ENCODE results near the gene CD59.
"Not testable (repeated sequence)": the region's sequence is repeated elsewhere in the genome, so short reads cannot be mapped to it uniquely, and the experiment has no call there.

Gene CD59

DNA sequence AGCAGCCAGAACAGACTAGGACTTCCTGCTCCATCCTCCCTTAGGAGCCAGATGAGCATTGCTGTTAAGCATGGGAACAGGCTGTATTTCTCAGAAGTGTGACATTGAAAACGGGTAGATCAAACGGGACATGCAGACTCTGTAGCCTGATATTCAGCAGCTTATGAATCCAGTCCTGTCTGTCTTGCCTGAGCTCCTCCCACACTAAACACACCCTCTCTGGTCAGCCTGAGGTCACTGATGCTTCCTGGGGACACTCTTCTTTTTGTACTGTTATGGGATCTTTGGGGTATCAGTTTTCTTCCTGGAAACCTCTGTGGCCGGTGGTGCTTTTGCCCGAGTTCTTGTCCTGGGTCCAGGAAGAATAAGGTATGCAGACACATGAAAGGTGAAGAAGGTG lies 71.4 kb downstream of the CD59 start:
- DNase-seq: no peak

DNA sequence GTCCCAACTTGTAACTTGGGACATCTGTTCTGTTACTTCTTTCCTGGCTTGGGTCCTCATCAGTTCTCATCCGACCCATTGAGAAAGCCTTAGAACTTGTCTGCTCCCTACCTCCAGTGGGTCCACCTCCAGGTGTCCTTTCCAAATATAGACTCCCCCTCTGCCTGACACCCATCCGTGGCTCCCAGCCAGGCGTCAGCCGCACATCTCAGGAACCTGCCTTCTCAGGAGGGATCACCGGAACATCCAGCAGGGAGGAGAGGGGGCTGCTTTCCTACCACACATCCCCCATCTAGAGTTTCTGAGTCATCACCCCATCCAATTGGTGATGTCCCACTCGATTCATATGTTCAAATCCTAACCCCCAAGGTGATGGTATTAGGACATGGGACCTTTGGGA lies 72.1 kb downstream of the CD59 start:
- DNase-seq: no peak

- no peak for DNase-seq
These were observed 73.1 kb downstream of the CD59 start for GRCh38 chr11:33663121-33663520.

DNA sequence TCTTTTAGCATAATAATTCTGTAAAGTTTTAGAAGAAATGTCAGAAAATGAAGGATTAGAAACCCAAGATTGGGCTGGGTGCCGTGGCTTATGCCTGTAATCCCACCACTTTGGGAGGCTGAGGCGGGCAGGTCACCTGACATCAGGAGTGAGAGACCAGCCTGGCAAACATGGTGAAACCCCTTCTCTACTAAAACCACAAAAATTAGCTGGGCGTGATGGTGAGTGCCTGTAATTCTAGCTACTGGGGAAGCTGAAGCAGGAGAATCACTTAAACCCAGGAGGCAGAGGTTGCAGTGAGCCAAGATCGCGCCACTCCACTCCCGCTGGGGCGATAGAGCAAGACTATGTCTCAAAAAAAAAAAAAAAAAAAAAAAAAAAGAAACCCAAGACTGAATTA lies 74.7 kb downstream of the CD59 start:
- DNase-seq: not testable (repeated sequence)

DNA sequence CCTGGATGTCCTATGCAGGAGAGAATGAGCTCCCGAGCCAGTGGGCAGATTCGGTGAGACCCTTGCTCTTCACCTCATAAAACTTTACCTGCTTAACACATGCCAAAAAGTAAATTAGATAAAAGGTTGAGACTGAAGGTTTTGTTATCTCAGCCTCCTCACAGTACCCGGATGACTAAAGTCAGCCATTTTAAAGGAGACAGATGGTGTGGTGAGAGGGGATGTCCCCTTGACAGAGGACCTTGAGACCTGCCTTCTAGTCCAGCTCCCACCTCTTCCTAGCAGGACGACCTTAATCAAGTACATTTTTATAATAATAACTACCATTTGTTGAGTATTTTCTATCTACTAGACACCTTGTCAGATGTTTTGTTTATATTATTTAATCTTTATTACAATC lies 75.3 kb downstream of the CD59 start:
- no peak for DNase-seq

GRCh38 chr11:33659370-33660139 lies 76.7 kb downstream of the CD59 start:
- DNase-seq: no peak

DNA sequence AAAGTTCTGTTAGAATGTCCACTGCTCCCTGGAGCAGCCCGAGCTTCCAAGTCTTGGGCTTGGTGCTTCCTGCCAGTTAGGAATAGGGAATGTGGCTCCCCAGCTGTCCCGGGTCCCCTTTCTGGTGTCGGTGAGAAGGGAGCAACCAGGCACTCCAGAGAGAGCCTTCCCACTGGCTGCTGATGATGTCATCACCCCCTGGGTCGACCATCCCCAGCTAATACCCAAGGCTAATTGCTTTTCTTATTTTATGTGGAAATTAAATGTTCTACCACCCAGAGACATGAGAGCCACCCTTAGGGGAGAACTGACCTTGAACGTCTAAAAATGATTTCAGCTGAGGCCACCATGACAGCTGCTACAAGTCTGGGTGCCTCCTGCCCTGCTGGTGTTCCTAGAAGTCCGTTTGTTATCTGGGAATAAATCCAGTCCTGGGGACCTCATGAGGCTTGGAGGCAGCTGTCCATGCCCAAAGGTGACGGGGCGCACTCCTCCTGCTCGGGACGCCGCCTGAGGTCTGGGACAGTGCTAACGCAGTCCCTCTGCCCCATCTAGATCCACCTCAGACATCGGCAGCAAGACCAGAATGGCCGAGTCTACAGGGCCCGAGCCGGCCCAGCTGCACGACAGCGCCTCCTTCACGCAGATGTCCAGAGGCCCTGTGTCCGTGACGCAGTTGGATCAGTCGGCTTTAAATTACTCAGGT lies 77.9 kb downstream of the CD59 start:
- no peak for DNase-seq

- DNase-seq: no peak
These were observed 78.5 kb downstream of the CD59 start for GRCh38 chr11:33657757-33658156.

- DNase-seq: no peak
These were observed 79.5 kb downstream of the CD59 start for GRCh38 chr11:33656768-33657167.

DNA sequence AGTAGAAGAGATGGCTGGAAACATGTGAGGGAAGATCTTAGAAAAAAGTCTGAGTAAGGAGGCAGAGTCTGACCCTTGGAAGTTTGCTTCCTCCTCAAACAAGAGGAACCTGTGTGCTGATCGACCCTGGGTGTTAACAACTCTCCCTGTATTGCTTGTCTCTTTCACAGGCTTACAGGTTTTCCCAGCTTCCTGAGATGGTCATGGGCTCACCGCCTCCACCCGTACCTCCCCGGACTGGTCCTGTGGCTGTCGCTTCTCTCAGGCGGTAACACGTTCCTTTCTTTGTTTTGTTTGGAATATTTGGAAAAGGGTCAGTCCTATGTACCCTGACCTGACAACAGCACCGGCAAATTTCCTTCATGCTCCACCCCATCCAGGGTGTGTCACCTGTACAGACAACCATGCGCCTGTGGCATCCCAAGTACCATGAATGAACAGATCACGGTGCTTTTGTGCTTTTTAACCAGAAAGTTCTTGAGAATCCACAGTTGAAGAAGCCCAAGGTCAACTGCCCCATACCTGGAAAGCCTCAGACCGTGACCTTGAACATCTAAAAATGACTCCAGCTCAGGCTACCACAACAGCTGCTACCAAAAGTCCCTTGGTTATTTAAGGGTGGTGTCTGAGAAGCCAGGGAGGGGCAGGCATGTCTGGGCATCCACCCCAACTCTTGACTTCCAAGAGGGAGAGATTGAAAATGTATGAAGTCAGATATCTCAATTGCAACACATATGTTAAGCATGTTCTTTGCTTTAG lies 80.2 kb downstream of the CD59 start:
- no peak for DNase-seq

GRCh38 chr11:33654594-33654993 lies 81.6 kb downstream of the CD59 start:
- DNase-seq: no peak

Data from stimulated activated naive CD4-positive, alpha-beta T cell (primary cell).